Measurements from ENCODE around the gene DOP1A.

DNA sequence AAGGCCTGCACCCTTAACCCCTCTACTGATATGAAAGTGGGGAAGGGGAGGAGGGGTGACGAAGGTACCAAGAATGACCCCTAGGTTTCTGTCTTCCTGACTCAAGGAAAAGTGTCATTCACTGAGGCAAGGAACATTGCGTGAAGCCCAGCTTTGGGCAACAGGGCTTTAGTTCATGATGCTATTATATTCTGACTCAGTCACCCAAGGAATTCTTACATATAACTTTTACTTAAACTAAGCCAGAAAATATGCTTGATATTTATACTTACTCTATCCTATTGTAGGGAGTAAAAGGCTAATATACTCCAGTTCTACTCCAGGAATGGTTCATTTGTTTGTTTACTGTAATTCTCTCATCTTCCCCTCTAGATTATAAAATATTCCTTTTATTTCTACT lies 60.5 kb downstream of the DOP1A start:
- TF ChIP-seq, protein P1, sequence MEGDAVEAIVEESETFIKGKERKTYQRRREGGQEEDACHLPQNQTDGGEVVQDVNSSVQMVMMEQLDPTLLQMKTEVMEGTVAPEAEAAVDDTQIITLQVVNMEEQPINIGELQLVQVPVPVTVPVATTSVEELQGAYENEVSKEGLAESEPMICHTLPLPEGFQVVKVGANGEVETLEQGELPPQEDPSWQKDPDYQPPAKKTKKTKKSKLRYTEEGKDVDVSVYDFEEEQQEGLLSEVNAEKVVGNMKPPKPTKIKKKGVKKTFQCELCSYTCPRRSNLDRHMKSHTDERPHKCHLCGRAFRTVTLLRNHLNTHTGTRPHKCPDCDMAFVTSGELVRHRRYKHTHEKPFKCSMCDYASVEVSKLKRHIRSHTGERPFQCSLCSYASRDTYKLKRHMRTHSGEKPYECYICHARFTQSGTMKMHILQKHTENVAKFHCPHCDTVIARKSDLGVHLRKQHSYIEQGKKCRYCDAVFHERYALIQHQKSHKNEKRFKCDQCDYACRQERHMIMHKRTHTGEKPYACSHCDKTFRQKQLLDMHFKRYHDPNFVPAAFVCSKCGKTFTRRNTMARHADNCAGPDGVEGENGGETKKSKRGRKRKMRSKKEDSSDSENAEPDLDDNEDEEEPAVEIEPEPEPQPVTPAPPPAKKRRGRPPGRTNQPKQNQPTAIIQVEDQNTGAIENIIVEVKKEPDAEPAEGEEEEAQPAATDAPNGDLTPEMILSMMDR (IDR thresholded peaks at IDR 0.05 in 8 of 11, conservative IDR thresholded peaks at IDR 0.05 in 3 of 11) = no peak
- no peak for TF ChIP-seq POLR2AphosphoS5 (IDR thresholded peaks at IDR 0.05)
- TF ChIP-seq POLR2A (IDR thresholded peaks at IDR 0.05) = no peak
